GM21737 (cell line): ENCODE measurements around the gene CHMP5.

Experiments used
- ATAC-seq: cut with Tn5 transposase; IDR thresholded peaks from one replicate; pipeline ENCODE4 v1.9.1; 2021; ENCODE audit warnings: mild to moderate bottlenecking, moderate library complexity; ENCODE audit not compliant: unreplicated experiment

Gene CHMP5

DNA sequence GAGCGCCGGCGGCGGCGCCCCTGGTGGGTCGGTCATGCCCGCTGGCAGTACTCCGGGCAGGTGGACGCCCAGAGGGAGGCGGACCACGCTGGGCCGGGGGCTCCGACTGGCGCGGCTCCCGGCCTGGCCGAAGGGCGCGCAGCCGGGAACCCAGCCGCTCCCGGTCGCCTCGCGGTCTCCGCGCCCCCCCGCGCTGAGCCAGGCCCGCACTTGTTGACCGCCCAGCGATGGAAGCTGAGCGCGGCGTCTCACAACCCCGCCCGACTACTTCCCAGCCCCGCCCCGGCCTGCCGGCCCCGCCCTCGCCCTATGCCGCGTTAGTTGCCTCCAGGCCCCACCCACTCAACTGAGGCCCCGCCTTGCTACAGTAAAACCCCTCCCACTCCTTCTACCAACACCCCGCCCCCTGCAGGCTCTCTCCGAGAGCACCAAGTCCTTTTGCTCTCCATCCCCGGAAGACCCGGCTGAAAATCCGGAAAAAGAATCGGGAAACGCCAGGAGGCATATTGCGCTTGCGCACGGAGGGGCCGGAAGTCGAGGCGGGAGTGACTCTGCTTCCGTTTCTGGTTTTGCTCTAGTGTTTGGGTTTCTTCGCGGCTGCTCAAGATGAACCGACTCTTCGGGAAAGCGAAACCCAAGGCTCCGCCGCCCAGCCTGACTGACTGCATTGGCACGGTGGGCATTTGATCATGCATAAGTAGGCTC lies at the start of gene CHMP5, which contains the start of gene BAG1:
CHMP5 (plus strand) TSS at position 577 of the 705 bp plus-strand sequence; CDS start at position 607, 30 bp downstream.
BAG1 (minus strand) TSS at position 236 of the 705 bp plus-strand sequence.
- peak; percentile 80 for ATAC-seq

DNA sequence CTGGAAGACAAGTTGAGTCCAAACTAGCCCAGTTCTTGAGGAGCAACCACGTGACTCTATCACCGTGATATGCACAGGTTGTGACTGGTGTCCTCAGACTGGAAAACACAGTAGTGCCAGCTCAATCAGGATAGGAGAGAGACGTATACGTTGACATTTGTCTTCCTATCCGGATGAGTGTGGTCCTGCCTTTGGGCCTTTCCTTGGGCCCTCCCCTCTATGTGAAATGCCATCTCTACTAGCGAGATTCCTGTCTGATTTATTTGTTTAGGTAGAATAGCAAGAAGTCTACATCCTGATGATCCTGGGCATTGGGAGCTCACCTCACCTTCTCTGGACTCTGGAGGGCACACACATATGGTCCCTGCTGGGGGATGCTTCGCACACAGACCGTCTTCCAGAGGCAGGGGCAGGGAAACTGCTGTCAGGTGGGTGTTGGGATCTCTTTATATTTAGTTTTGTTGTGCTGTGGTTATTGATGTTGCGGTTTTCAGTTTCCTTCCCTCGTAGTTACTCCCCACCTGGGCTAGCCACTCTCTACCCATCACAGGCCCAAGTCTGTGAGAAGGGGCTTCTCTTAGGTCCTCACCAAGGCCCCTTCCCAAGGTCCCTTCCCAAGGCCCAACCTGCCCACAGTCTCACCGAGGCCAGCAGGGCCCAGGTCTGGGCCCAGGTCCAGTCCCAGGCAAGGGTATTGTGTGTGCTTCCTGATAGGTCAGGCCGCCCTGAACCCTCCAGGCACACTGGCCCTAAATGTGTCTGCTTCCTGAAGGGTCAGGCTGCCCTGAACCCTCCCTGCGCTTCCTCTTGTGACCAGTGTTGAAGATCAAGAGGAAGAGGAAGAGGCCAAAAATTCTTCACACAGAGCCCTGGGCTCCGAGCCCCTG lies 43.9 kb upstream of the CHMP5 start:
- peak; percentile 46 for ATAC-seq

DNA sequence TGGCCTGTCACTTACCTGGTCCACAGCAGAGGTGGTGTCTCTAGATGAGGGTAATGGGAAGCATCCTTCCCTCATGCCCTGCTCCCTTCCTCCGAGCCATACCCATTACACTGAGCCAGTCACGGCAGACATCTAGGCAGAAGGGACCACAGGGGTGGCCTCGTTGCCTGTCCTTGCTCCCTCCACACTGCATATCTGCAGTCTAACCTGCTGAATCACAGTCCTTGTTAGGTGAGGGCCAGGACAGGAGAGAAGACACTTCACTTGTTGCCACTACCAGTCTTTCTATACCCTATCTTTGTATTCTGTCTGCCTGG lies 43.3 kb upstream of the CHMP5 start:
- ATAC-seq = peak; percentile 26

DNA sequence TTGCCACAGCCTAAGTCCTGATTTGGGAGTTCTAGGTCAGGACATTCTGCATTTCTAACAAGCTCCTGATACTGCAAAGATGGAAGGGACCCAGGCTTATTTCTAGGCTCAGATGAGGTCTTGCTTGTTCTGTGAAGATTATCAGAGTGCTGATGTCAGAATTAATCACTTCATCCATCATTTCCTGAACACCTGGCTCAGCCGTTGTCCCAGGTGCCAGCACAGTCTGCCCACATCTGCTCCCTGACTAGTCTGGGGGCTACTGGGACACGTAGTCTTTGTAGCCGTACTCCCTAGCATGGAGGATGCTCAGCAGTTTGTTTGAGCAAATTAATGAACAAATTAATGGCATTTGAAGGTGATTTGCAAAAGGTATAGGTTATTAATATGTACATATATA lies 42.8 kb upstream of the CHMP5 start:
- no peak for ATAC-seq

DNA sequence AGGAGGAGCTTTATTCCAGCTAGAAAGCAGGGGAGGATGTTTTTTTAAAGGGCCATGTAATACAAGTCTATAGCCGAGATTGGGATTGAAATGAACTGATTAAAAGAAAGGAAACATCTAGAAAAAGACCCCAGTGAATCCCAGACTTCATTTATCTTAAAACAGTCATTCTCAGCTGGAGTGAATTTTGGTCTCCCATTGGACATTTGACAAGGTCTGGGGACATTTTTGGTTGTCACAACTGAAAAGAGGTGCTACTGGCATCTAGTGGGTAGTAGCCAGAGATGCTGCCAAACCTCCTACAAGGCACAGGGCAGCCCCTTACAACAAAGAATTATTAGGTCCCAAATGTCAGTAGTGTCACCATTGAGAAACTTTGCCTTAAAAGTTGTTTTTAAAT lies 41.2 kb upstream of the CHMP5 start:
- ATAC-seq = no peak

DNA sequence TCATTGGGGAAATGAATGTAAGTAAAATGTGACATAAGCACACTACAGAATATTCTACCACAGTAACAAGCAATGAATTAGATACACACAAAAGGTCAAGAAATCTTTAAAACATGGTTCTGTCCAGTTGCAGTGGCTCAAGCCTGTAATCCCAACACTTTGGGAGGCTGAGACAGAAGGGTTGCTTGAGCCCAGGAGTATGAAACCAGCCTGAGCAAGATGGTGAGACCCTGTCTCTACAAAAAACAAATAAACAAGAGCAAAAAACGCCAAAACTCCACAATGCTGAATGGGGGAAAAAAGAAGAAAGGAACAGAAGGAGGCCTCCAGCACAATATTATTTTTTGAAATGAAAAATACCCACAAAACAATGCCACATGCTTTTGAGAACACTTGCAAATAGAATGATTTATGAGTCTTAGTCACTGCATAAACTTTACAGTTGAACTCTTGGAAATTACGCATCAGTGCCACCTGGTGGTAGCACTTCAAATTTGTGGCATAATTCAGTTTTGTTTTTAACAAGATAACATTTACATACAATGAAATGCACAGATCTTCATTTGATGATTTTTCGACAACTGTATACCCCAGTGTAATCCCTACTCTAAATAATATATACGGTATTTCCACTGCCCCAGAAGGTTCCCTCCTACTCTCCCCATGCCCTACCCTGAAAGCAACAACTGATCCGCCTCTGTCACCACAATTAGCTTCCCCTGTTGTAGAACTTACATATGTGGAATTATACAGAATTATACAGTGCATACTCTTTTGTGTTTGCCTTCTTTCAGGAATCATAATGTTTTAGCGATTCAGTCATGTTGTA lies 39.3 kb upstream of the CHMP5 start:
- no peak for ATAC-seq

DNA sequence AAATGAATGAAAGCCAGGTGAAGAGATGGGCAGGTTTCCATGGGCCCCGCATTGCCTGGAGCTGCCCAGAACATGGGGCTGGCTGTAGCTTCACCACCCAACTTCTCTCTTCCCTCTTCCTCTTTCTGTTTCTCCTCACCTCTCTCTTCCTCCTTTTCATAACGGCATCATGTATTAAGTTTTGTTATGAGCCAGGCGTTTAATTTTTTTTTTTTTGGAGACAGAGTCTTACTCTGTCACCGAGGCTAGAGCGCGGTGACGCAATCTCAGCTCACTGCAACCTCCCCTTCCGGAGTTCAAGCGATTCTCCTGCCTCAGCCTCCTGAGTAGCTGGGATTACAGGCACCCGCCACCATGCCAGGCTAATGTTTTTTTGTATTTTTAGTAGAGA lies 37.8 kb upstream of the CHMP5 start:
- no peak for ATAC-seq

DNA sequence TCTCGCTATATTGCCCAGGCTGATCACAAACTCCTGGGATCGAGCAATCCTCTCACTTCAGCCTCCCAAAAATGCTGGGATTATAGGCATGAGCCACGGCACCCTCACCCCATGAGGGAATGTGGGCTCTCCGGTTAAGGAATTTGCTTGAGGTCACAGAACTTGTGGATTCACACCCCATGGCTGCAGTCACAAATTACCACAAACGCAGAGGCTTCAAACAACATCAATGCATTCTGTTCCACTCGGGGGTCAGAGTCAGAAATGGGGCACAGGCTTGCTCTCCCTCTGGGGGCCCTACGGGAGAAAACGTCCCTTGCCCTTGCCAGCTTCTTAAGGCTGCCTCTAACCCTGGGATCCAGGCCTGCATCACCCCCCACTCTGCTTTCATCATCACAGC lies 37.1 kb upstream of the CHMP5 start:
- no peak for ATAC-seq

DNA sequence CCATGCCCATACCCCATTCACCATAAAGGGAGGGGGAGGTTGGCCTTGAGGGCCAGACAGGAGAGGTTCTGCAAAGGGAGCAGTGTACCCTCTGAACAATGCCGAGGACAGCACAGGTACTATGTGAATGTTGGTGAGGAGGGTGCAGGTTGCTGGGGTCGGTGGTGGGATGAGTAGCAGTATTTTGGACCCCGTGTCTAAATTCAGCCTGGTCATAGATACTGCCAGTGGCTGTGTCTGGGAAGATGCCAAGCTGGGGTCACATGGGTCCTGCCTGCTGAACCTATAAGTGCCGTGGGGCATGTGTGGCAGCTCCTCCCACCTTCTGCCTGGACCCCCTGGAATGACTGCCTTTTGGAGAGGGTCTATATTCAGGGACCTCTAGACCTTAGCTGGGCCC lies 36.2 kb upstream of the CHMP5 start:
- ATAC-seq = no peak

DNA sequence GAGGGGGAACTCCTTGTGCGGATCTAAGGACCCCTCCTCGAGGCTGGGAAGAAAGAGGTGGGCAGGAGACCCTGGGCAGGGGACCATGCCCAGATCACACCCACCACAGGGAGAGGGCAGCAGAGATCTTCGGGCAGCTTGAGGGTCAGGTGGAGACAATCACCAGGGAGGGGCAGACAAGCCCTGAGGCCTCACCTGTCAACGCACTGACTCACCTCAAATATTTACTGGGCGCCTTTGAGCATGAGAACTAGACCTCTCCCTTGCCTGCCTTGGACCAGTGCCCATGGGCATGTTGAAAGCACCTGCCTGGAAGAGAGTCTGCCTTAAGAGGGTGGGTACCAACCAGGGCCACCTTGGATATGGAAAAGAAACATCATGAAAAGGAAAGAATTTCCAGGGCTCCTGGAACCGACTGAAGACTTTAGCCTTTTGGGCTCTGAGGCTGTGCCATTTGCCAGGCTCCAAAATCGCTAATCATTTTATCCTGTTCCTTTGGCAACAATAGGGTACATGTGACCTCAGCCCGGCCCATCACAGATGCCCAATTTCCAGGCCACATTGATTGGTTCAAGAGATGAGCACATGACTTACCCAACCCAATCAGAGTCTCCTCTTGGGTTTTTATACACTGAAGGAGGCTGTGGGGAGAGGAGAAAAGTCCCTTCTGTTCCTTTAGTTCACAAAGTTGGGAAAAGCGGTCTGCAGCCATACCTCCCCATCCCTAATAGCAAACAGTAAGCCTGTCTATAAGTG lies 35.3 kb upstream of the CHMP5 start:
- ATAC-seq = no peak

DNA sequence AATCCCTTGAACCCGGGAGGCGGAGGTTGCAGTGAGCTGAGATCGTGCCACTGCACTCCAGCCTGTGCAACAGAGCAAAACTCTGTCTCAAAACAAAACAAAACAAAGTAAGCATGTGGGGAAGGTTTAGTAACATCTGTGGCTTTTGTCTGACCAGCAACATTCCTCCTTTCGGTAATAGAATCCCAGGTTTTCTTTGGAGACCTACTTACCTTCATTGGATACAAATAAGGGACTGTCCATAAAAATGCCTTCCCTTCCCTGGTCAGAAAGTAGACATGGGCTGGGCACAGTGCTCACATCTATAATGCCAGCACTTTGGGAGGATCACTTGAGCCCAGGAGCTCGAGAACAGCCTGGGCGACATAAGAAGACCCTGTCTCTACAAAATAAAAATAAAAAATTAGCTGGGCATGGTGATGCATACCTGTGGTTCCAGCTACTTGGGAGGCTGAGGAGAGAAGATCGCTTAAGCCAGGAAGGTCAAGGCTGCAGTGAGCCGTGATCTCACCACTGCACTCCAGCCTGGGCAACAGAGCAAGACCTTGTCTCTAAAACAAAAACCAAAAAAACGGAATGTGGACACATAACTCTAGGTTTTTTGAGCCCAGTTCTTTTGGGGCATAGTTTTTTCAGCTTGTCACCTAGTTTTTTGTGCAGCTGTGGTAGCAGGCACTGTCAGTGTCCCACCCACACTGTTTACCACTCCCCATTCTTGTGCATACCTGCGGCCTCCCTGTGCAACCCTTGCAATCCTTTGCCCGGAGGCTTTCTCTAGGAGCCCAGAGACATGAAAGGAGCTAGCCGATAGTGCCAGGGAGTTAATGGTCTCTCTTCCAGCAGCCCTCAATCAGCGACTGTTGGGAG lies 33.9 kb upstream of the CHMP5 start:
- no peak for ATAC-seq

DNA sequence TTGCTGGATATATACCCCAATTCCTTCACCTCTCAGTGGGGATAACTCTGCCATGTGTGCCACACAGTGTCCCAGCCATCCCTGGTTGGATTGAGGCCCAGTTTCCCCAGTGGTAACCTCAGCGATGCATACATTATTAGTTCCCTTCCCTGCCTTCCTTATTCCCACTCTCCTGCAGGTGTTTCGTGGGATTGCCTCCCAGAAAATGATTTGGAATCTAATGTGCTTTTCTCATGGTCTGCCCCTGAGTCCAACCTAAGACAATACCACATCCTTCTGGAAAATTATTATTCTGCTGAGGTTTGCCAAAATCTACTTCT lies 33.3 kb upstream of the CHMP5 start:
- ATAC-seq = no peak

DNA sequence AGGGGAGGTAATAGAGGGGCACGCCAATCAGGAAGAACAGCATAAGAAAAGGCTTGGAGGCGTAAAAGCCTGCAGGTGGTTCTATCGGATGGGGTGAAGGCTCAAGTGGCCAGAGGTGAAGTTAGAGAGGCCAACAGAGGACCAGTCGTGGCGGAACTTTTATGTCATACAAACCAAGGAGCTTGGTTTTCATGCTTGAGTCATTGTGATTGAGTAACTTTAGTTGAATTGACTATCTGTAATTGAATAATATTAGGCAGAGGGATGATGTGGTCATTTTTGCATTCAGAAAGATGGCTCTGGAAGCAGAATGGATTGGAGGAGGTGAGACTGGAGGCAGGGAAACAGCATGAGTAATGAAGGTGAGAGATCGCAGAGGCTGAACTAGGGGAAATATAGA lies 32.0 kb upstream of the CHMP5 start:
- no peak for ATAC-seq

DNA sequence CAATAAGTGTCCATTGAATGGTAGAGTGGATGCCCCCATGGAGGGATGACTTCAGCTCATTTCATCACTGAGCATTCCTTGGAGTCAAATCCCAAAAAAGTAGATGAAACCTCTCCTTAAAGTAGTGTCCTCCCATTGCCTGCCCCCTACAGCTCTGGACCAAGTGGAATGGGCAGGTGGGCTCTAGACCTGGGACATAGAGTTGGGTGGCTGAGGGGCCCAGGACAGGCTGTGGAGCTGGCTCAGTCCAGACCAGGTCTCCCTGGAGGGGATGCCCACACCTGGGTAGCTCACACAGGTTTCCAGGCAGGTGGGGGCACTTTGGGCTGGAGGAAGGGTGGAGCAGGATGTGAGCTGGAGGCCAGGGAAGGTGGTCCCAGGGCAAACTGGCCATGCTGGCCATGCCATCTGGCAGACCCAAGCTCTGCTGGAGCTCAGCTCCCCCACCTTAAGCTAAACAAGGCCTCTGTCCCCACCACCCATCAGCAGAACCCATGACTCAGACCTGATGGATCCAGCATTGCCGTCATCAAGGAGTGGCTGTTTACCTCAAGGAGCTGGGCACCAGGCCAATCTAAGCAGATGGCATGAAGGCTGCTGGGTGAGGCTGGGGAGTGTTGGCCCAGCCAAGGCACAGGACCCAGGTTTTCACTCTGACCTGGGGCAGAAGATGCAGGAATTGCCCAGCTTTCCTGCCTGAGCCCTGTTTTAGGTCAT lies 31.1 kb upstream of the CHMP5 start:
- ATAC-seq = no peak

DNA sequence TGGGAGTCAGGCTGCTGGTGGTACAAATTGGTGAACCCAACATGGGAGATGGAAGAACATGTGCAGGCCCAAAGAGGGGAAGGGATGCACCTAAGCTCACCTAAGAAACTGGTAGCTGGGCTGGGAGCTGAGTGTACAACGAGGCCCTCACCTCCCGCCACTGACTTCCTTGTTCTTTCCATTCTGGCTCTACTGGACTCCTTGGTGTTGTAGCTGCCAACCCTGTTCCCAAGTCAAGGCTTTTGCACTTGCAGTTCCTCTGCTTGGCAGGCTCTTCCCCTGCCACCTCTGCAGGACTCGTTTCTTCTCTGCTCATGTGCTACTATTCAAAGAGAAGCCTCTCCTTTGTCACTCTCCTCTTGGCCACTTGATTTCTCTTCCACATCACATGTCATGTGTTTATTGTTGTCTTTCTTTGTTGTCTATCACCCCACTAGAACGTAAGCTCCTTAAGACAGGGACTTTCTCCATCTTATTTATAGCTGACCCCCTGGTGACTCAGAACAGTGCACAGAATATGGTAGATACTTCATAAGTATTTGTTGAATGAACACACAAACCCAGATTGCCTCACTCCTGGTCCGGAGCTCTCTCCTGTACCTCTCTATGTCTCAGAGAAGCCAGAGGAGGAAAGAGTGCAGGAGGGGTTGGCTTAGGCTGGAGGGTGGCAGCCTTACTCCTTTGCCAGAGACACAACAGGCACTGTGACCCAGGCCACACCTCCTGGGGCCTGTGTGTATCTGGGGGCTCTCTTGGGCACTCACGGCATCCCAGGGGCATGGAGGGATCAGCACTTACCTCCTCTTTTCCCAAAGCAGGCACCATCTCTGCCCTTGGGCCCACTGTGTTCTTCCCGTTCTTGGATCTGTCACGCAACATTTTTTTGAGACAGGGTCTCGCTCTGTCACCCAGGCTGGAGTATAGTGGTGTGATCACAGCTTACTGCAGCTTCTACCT lies 30.1 kb upstream of the CHMP5 start:
- ATAC-seq = no peak

DNA sequence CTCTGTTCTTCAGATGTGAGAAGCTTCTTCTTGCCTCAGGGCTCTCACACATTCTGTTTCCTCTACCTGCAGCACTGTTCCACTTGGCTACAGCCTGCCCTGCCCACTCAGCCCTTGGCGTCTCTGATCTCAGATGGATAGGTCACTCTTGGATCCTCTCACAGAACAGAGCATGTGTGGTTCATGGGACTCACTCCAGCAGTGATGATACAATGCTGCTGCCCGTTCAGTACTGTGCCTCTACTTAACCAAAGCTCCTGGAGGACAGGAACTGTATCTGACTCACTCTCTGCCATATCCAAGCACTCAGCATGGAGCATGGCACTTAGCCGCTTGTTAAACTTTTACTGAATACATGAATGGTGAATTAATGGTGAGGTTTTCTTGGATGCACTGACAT lies 28.3 kb upstream of the CHMP5 start:
- ATAC-seq = no peak

DNA sequence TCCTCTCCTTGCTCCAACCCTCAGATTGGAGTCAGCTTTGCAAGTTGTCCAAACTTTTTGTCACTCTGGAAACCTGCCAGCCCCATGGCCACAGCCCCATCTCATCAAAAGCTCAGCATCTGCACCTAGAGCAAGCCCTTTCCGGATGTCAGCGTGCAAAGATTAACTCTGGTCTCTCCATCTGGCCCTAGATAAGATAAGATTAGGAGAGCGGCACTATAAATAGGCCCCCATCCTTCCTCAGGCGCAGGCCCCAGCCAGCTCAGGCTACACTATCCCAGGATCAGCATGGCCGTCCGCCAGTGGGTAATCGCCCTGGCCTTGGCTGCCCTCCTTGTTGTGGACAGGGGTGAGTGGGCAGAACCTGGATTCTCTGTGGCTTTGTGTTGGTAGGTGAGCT lies 24.9 kb upstream of the CHMP5 start, which contains the start of gene SPINK4:
SPINK4 (plus strand) TSS at position 247 of the 400 bp plus-strand sequence; CDS start at position 289, 42 bp downstream.
- no peak for ATAC-seq

DNA sequence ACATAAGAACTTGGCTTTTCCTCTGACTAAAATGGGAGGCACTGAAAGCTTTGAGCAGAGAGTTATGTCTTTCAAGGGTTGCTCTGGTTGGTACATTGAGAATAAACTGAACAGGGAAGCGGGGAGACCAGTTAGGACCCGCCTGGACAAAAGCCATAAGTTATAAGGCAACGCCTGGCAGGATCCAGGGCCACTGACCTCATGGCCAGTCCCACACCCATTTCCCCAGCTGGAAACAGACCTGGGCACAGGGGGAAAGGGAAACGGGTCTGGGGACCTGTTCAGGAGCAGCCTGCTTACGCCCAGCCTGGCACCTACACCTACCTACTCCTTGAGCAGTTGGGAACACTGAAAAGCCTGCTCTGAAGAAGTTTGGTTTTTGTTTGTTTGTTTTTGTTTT lies 23.6 kb upstream of the CHMP5 start:
- ATAC-seq = no peak
